Colonic mucosa (tissue), 4 donors: ENCODE data around the gene RSU1. TPM values are rescaled to one million over a fixed set of nuclear protein-coding genes. Genes with fewer than 3 reads are reported as not detected.

Experiments
- DNase-seq: peaks from one replicate; pipeline ENCODE4 v3.0.0-alpha.2; 2020
- H3K27ac ChIP-seq: fragments of 200-600 bp; one replicate; pipeline ENCODE4 v1.8.0; 2021
- H3K27me3 ChIP-seq: fragments of 200-600 bp; one replicate; pipeline ENCODE4 v1.8.0; 2021
- H3K36me3 ChIP-seq: fragments of 200-600 bp; one replicate; pipeline ENCODE4 v1.8.0; 2021
- H3K4me1 ChIP-seq: fragments of 200-600 bp; one replicate; pipeline ENCODE4 v1.8.0; 2021; ENCODE audit warnings: mild to moderate bottlenecking
- H3K4me3 ChIP-seq: fragments of 200-600 bp; one replicate; pipeline ENCODE4 v1.8.0; 2021
- H3K9ac ChIP-seq, 2 donors: one replicate each; pipeline ENCODE4 v1.7.0; 2013; ENCODE audit warnings: control low read depth in 2 of 2, low read depth in 2 of 2, low read length in 2 of 2
- H3K9me3 ChIP-seq: fragments of 200-600 bp; one replicate; pipeline ENCODE4 v1.8.0; 2021
- intact Hi-C: fragments of 100-400 bp; cut with DNase I; formaldehyde crosslinking; loops from one replicate; pipeline ENCODE4 v1.14.1; 2022
- total RNA-seq, 2 donors: library from RNA; stranded (reverse); fragmentation: NEBNext Ultra II Directional in 1 of 2; extraction: Animal tissue kit (Norgen Biotek cat#: 25700) in 1 of 2; gene quantifications; one replicate each; pipeline ENCODE4 v1.2.1, GENCODE V29; 2021
- TF ChIP-seq, protein P1 (sequence below): fragments of 200-600 bp; IDR thresholded peaks from one replicate; pipeline ENCODE4 v1.8.0; 2022; ENCODE audit warnings: antibody characterized with exemption, mild to moderate bottlenecking
- donor health status: healthy.
- donor health status: DM: no; HTN: no; CAD: no.
- donor health status: DM: no; HTN: no; CAD: no.

Gene RSU1
- total RNA-seq, 2 donors from 2014 or later, result 44.3 to 82.9 TPM

DNA sequence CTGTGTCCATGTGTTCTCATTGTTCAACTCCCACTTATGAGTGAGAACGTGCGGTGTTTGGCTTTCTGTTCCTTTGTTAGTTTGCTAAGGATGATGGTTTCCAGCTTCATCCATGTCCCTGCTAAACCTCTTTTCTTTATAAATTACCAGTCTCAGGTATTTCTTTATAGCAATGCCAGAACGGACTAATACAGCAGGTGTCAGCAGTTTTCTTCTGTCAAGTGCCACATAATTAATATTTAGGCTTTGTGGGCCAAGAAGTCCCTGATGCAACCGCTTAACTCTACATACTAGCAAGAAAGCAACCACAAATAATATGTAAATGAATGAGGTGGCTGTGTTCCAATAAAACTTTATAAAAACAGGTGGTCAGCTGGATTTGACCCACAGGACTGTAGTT, 269.3 kb downstream of the RSU1 start:
- no peak overlapping the region for H3K27ac ChIP-seq
- no peak for DNase-seq
- H3K9me3 ChIP-seq, result no peaks in the 10 kb centered on the region
- no peak overlapping the region for H3K9ac ChIP-seq
- TF ChIP-seq, protein P1, sequence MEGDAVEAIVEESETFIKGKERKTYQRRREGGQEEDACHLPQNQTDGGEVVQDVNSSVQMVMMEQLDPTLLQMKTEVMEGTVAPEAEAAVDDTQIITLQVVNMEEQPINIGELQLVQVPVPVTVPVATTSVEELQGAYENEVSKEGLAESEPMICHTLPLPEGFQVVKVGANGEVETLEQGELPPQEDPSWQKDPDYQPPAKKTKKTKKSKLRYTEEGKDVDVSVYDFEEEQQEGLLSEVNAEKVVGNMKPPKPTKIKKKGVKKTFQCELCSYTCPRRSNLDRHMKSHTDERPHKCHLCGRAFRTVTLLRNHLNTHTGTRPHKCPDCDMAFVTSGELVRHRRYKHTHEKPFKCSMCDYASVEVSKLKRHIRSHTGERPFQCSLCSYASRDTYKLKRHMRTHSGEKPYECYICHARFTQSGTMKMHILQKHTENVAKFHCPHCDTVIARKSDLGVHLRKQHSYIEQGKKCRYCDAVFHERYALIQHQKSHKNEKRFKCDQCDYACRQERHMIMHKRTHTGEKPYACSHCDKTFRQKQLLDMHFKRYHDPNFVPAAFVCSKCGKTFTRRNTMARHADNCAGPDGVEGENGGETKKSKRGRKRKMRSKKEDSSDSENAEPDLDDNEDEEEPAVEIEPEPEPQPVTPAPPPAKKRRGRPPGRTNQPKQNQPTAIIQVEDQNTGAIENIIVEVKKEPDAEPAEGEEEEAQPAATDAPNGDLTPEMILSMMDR, result no peak
- no peaks in the 10 kb centered on the region for H3K4me1 ChIP-seq
- intact Hi-C loops, result no loop called here
- no peaks in the 10 kb centered on the region for H3K36me3 ChIP-seq
- H3K4me3 ChIP-seq, result no peak overlapping the region
- no peaks in the 10 kb centered on the region for H3K27me3 ChIP-seq

DNA sequence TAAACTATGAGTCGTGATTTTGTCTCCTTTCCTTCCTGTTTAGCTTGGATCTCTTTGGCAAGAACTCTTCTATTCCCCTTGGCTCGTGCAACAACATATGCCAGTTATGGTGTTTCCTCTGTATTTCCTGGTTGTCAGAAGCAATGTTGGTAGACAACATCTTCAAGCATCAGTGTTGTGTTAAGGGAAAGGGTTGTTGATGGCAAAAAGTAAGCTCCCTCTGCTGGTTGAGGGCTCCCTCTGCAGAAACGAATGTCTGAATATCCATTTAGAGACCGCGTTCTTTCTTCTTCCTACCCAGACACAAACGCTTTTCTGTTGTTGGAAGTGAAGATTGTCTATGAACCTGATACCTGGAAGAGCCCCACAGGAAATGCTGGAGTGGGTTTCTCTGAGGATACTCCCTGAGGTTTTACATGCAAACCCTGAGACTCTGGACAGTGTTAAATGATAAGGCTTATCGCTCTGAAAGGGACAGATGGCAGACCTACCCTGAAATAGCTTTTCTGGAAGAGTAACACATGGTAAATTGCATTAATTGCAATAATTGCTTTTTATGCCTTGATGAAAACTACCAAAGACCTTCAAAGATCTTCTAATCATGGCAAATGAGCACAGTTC, 272.0 kb downstream of the RSU1 start:
- H3K9me3 ChIP-seq, result no peaks in the 10 kb centered on the region
- no peak overlapping the region for H3K27ac ChIP-seq
- DNase-seq, result no peak
- H3K4me3 ChIP-seq, result no peak overlapping the region
- H3K27me3 ChIP-seq, result no peaks in the 10 kb centered on the region
- intact Hi-C loops, result no loop called here
- no peaks in the 10 kb centered on the region for H3K36me3 ChIP-seq
- no peaks in the 10 kb centered on the region for H3K4me1 ChIP-seq
- no peak overlapping the region for H3K9ac ChIP-seq
- TF ChIP-seq, protein P1, result peak; percentile 29

DNA sequence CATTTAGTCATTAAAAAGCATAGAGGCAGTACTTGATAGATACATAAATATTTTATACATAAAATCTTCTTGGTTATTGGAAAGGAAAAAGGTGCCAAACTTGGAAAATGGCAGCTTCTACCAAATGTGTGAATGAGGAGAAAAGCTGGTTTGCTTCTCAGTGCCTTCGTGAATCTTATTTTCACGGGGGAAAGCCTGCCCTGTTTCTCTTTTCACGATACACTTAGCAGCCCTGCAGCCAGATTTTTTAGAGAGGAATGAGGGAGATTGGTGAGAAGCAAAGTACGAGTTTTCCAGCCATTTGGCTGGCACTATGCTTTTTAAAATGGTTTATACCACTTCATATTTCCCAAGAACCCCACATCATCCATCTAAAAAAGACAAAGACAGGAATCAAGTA, 272.6 kb downstream of the RSU1 start:
- no peak for DNase-seq
- no peaks in the 10 kb centered on the region for H3K36me3 ChIP-seq
- no peak overlapping the region for H3K9ac ChIP-seq
- no peak overlapping the region for H3K27ac ChIP-seq
- H3K9me3 ChIP-seq, result no peaks in the 10 kb centered on the region
- H3K4me3 ChIP-seq, result no peak overlapping the region
- intact Hi-C loops, result no loop called here
- TF ChIP-seq, protein P1, result no peak
- no peaks in the 10 kb centered on the region for H3K27me3 ChIP-seq
- H3K4me1 ChIP-seq, result no peaks in the 10 kb centered on the region

DNA sequence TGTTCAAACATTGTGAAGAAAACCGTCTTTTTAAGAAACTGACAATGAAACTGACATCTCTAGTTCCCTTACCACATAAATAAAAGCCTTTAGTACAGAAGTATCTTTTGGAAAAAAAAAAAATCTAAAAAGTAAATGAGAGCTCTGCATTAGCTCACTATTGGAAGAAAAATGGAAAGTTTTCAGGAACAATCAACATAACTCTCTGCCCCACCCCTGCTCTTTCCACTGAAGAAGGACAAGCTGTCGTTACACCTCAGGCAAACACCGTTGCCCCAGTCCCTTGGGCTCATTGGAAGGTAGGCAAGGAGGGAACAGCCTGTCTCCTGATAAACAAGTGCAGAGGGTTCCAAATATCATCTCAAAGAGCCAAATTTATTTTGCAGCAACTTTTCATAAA, 273.1 kb downstream of the RSU1 start:
- DNase-seq, result no peak
- no peaks in the 10 kb centered on the region for H3K4me1 ChIP-seq
- TF ChIP-seq, protein P1, result no peak
- no peaks in the 10 kb centered on the region for H3K36me3 ChIP-seq
- no peak overlapping the region for H3K27ac ChIP-seq
- H3K9ac ChIP-seq, result no peak overlapping the region
- no peak overlapping the region for H3K4me3 ChIP-seq
- intact Hi-C loops, result no loop called here
- H3K9me3 ChIP-seq, result no peaks in the 10 kb centered on the region
- H3K27me3 ChIP-seq, result no peaks in the 10 kb centered on the region
